Fibroblast of lung (primary cell): Measurements from ENCODE around the gene STMN1.

Experiments used
- EZH2 ChIP-seq: IDR thresholded peaks from 2 replicates; pipeline ENCODE4 v1.5.1; 2012; ENCODE audit warnings: low read length, control low read depth, mild to moderate bottlenecking; ENCODE audit errors: missing control alignments
- TF ChIP-seq, protein P1 (sequence below), 2 donors: IDR thresholded peaks in 1 of 2; conservative IDR thresholded peaks in 1 of 2; 1 replicate in 1 of 2; 2 replicates in 1 of 2; pipeline ENCODE4 v1.5.1; 2011 to 2012; ENCODE audit warnings: low read length in 2 of 2, control low read depth in 1 of 2, inconsistent platforms in 1 of 2, low read depth in 1 of 2, mild to moderate bottlenecking in 1 of 2

GRCh38 chr1:25875154-25875855, 30.9 kb downstream of the STMN1 start, which contains the start of gene PAQR7:
- TF ChIP-seq, protein P1, sequence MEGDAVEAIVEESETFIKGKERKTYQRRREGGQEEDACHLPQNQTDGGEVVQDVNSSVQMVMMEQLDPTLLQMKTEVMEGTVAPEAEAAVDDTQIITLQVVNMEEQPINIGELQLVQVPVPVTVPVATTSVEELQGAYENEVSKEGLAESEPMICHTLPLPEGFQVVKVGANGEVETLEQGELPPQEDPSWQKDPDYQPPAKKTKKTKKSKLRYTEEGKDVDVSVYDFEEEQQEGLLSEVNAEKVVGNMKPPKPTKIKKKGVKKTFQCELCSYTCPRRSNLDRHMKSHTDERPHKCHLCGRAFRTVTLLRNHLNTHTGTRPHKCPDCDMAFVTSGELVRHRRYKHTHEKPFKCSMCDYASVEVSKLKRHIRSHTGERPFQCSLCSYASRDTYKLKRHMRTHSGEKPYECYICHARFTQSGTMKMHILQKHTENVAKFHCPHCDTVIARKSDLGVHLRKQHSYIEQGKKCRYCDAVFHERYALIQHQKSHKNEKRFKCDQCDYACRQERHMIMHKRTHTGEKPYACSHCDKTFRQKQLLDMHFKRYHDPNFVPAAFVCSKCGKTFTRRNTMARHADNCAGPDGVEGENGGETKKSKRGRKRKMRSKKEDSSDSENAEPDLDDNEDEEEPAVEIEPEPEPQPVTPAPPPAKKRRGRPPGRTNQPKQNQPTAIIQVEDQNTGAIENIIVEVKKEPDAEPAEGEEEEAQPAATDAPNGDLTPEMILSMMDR (conservative IDR thresholded peaks at IDR 0.05 in 1 of 2, IDR thresholded peaks at IDR 0.05 in 1 of 2; ENCODE audit: low read depth in 1 of 2, low read length in 2 of 2): peak in 1 of 2 donors; percentile 12
- no peak for TF ChIP-seq EZH2
